ENCODE data around the gene MAML2.

DNA sequence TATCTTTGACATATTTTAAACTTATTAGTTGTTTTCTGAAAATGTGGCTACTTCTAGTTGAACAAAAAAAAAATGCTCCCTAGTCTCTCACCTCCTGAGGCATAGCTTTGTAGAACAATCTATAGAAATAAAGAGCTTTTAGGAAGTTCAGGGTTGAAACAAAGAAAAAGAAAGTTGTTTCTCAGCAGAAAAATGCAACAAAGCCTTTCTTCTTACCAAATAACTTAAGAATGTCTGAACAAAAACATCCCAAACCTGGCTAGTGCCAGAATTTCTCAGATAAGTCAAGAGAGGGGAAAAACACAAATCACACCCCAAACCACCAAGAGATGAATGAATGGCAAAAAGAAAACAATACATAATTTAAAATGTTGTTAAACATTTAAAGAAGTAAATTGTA lies 114.1 kb downstream of the MAML2 start:
- TF ChIP-seq ELF4 (CRISPR knock-in tag; IDR thresholded peaks at IDR 0.05; ENCODE audit: borderline replicate concordance) (no peak), ZFP41 (CRISPR knock-in tag; IDR thresholded peaks at IDR 0.05; ENCODE audit: borderline replicate concordance) (no peak), POLR2AphosphoS5 (IDR thresholded peaks at IDR 0.05; ENCODE audit: low read depth, low read length) (no peak), ZNF329 (CRISPR knock-in tag; IDR thresholded peaks at IDR 0.05; ENCODE audit: low read depth) (no peak)
- TF ChIP-seq, protein P1, sequence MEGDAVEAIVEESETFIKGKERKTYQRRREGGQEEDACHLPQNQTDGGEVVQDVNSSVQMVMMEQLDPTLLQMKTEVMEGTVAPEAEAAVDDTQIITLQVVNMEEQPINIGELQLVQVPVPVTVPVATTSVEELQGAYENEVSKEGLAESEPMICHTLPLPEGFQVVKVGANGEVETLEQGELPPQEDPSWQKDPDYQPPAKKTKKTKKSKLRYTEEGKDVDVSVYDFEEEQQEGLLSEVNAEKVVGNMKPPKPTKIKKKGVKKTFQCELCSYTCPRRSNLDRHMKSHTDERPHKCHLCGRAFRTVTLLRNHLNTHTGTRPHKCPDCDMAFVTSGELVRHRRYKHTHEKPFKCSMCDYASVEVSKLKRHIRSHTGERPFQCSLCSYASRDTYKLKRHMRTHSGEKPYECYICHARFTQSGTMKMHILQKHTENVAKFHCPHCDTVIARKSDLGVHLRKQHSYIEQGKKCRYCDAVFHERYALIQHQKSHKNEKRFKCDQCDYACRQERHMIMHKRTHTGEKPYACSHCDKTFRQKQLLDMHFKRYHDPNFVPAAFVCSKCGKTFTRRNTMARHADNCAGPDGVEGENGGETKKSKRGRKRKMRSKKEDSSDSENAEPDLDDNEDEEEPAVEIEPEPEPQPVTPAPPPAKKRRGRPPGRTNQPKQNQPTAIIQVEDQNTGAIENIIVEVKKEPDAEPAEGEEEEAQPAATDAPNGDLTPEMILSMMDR (CRISPR knock-in tag; IDR thresholded peaks at IDR 0.05), result no peak
